ENCODE results near the gene CNTNAP5.

Gene CNTNAP5

GRCh38 chr2:124034265-124034664 lies 9.2 kb downstream of the CNTNAP5 start:
- no peaks in the 10 kb centered on the region for H3K9me3 ChIP-seq (ENCODE audit: control insufficient read depth, low read depth, low read length)
- H3K27ac ChIP-seq (ENCODE audit: low read length): no peak overlapping the region
- no peaks in the 10 kb centered on the region for H3K36me3 ChIP-seq (ENCODE audit: control insufficient read depth, low read depth, low read length)
- peaks cover 6% of the 10 kb centered on the region for H3K4me1 ChIP-seq (ENCODE audit: control insufficient read depth, low read depth, low read length)
- H3K9ac ChIP-seq (ENCODE audit: low read length): no peak overlapping the region
- H3K27me3 ChIP-seq (ENCODE audit: control insufficient read depth, insufficient read depth, low read length): no peaks in the 10 kb centered on the region
- H3K4me3 ChIP-seq (ENCODE audit: low read length): no peak overlapping the region

- no peak overlapping the region for H3K27ac ChIP-seq (ENCODE audit: low read length)
- no peak overlapping the region for H3K4me3 ChIP-seq (ENCODE audit: low read length)
- H3K27me3 ChIP-seq (ENCODE audit: control insufficient read depth, insufficient read depth, low read length): no peaks in the 10 kb centered on the region
- no peaks in the 10 kb centered on the region for H3K9me3 ChIP-seq (ENCODE audit: control insufficient read depth, low read depth, low read length)
- no peak overlapping the region for H3K9ac ChIP-seq (ENCODE audit: low read length)
- peaks cover 6% of the 10 kb centered on the region for H3K4me1 ChIP-seq (ENCODE audit: control insufficient read depth, low read depth, low read length)
- H3K36me3 ChIP-seq (ENCODE audit: control insufficient read depth, low read depth, low read length): no peaks in the 10 kb centered on the region
Measured at GRCh38 chr2:124035001-124035400, 9.9 kb downstream of the CNTNAP5 start.

- no peaks in the 10 kb centered on the region for H3K9me3 ChIP-seq (ENCODE audit: control insufficient read depth, low read depth, low read length)
- no peak overlapping the region for H3K4me3 ChIP-seq (ENCODE audit: low read length)
- H3K36me3 ChIP-seq (ENCODE audit: control insufficient read depth, low read depth, low read length): no peaks in the 10 kb centered on the region
- no peak overlapping the region for H3K9ac ChIP-seq (ENCODE audit: low read length)
- H3K27ac ChIP-seq (ENCODE audit: low read length): no peak overlapping the region
- H3K27me3 ChIP-seq (ENCODE audit: control insufficient read depth, insufficient read depth, low read length): no peaks in the 10 kb centered on the region
- peaks cover 6% of the 10 kb centered on the region for H3K4me1 ChIP-seq (ENCODE audit: control insufficient read depth, low read depth, low read length)
Measured at GRCh38 chr2:124039032-124039431, 13.9 kb downstream of the CNTNAP5 start.

- Histone ChIP-seq H3K36me3 (ENCODE audit: control insufficient read depth, low read depth, low read length) (no peaks in the 10 kb centered on the region), H3K9me3 (ENCODE audit: control insufficient read depth, low read depth, low read length) (no peaks in the 10 kb centered on the region), H3K4me3 (ENCODE audit: low read length) (no peak overlapping the region), H3K27me3 (ENCODE audit: control insufficient read depth, insufficient read depth, low read length) (no peaks in the 10 kb centered on the region), H3K4me1 (ENCODE audit: control insufficient read depth, low read depth, low read length) (peaks cover 6% of the 10 kb centered on the region), H3K27ac (ENCODE audit: low read length) (no peak overlapping the region), H3K9ac (ENCODE audit: low read length) (no peak overlapping the region)
Measured at GRCh38 chr2:124039762-124040291, 14.7 kb downstream of the CNTNAP5 start.

- Histone ChIP-seq H3K36me3 (ENCODE audit: control insufficient read depth, low read depth, low read length) (no peaks in the 10 kb centered on the region), H3K9me3 (ENCODE audit: control insufficient read depth, low read depth, low read length) (no peaks in the 10 kb centered on the region), H3K27ac (ENCODE audit: low read length) (no peak overlapping the region), H3K9ac (ENCODE audit: low read length) (no peak overlapping the region), H3K27me3 (ENCODE audit: control insufficient read depth, insufficient read depth, low read length) (no peaks in the 10 kb centered on the region), H3K4me3 (ENCODE audit: low read length) (no peak overlapping the region), H3K4me1 (ENCODE audit: control insufficient read depth, low read depth, low read length) (peaks cover 37% of the 10 kb centered on the region)
Measured at GRCh38 chr2:124045894-124046293, 20.8 kb downstream of the CNTNAP5 start.

GRCh38 chr2:124046332-124046731 lies 21.2 kb downstream of the CNTNAP5 start:
- Histone ChIP-seq H3K9ac (ENCODE audit: low read length) (no peak overlapping the region), H3K4me1 (ENCODE audit: control insufficient read depth, low read depth, low read length) (peaks cover 37% of the 10 kb centered on the region), H3K27me3 (ENCODE audit: control insufficient read depth, insufficient read depth, low read length) (no peaks in the 10 kb centered on the region), H3K36me3 (ENCODE audit: control insufficient read depth, low read depth, low read length) (no peaks in the 10 kb centered on the region), H3K4me3 (ENCODE audit: low read length) (no peak overlapping the region), H3K9me3 (ENCODE audit: control insufficient read depth, low read depth, low read length) (no peaks in the 10 kb centered on the region), H3K27ac (ENCODE audit: low read length) (no peak overlapping the region)

- H3K4me1 ChIP-seq (ENCODE audit: control insufficient read depth, low read depth, low read length): peaks cover 37% of the 10 kb centered on the region
Measured at GRCh38 chr2:124048102-124048501, 23.0 kb downstream of the CNTNAP5 start.

GRCh38 chr2:124048664-124049063 lies 23.6 kb downstream of the CNTNAP5 start:
- no peak overlapping the region for H3K9ac ChIP-seq (ENCODE audit: low read length)
- no peak overlapping the region for H3K27ac ChIP-seq (ENCODE audit: low read length)
- no peaks in the 10 kb centered on the region for H3K36me3 ChIP-seq (ENCODE audit: control insufficient read depth, low read depth, low read length)
- H3K27me3 ChIP-seq (ENCODE audit: control insufficient read depth, insufficient read depth, low read length): no peaks in the 10 kb centered on the region
- H3K4me1 ChIP-seq (ENCODE audit: control insufficient read depth, low read depth, low read length): peaks cover 37% of the 10 kb centered on the region
- H3K4me3 ChIP-seq (ENCODE audit: low read length): no peak overlapping the region
- H3K9me3 ChIP-seq (ENCODE audit: control insufficient read depth, low read depth, low read length): no peaks in the 10 kb centered on the region

More at GRCh38 chr2:124048102-124048501, 23.0 kb downstream of the CNTNAP5 start:
- Histone ChIP-seq H3K27me3 (ENCODE audit: control insufficient read depth, insufficient read depth, low read length) (no peaks in the 10 kb centered on the region), H3K4me3 (ENCODE audit: low read length) (no peak overlapping the region), H3K27ac (ENCODE audit: low read length) (no peak overlapping the region), H3K9ac (ENCODE audit: low read length) (no peak overlapping the region), H3K9me3 (ENCODE audit: control insufficient read depth, low read depth, low read length) (no peaks in the 10 kb centered on the region), H3K36me3 (ENCODE audit: control insufficient read depth, low read depth, low read length) (no peaks in the 10 kb centered on the region)

- Histone ChIP-seq H3K9ac (ENCODE audit: low read length) (no peak overlapping the region), H3K4me3 (ENCODE audit: low read length) (no peak overlapping the region), H3K4me1 (ENCODE audit: control insufficient read depth, low read depth, low read length) (peaks cover 37% of the 10 kb centered on the region), H3K27ac (ENCODE audit: low read length) (no peak overlapping the region), H3K36me3 (ENCODE audit: control insufficient read depth, low read depth, low read length) (no peaks in the 10 kb centered on the region), H3K27me3 (ENCODE audit: control insufficient read depth, insufficient read depth, low read length) (no peaks in the 10 kb centered on the region), H3K9me3 (ENCODE audit: control insufficient read depth, low read depth, low read length) (no peaks in the 10 kb centered on the region)
Measured at GRCh38 chr2:124049136-124049535, 24.0 kb downstream of the CNTNAP5 start.

GRCh38 chr2:124050833-124051497 lies 25.9 kb downstream of the CNTNAP5 start:
- Histone ChIP-seq H3K36me3 (ENCODE audit: control insufficient read depth, low read depth, low read length) (no peaks in the 10 kb centered on the region), H3K27ac (ENCODE audit: low read length) (no peak overlapping the region), H3K27me3 (ENCODE audit: control insufficient read depth, insufficient read depth, low read length) (no peaks in the 10 kb centered on the region), H3K4me1 (ENCODE audit: control insufficient read depth, low read depth, low read length) (peaks cover 34% of the 10 kb centered on the region), H3K9me3 (ENCODE audit: control insufficient read depth, low read depth, low read length) (no peaks in the 10 kb centered on the region), H3K4me3 (ENCODE audit: low read length) (no peak overlapping the region), H3K9ac (ENCODE audit: low read length) (no peak overlapping the region)

GRCh38 chr2:124053796-124054195 lies 28.7 kb downstream of the CNTNAP5 start:
- Histone ChIP-seq H3K27me3 (ENCODE audit: control insufficient read depth, insufficient read depth, low read length) (no peaks in the 10 kb centered on the region), H3K4me1 (ENCODE audit: control insufficient read depth, low read depth, low read length) (peaks cover 8% of the 10 kb centered on the region), H3K27ac (ENCODE audit: low read length) (no peak overlapping the region), H3K9me3 (ENCODE audit: control insufficient read depth, low read depth, low read length) (no peaks in the 10 kb centered on the region), H3K9ac (ENCODE audit: low read length) (no peak overlapping the region), H3K4me3 (ENCODE audit: low read length) (no peak overlapping the region), H3K36me3 (ENCODE audit: control insufficient read depth, low read depth, low read length) (no peaks in the 10 kb centered on the region)

- no peaks in the 10 kb centered on the region for H3K27me3 ChIP-seq (ENCODE audit: control insufficient read depth, insufficient read depth, low read length)
- H3K9me3 ChIP-seq (ENCODE audit: control insufficient read depth, low read depth, low read length): no peaks in the 10 kb centered on the region
- no peaks in the 10 kb centered on the region for H3K4me1 ChIP-seq (ENCODE audit: control insufficient read depth, low read depth, low read length)
- H3K36me3 ChIP-seq (ENCODE audit: control insufficient read depth, low read depth, low read length): no peaks in the 10 kb centered on the region
- no peak overlapping the region for H3K27ac ChIP-seq (ENCODE audit: low read length)
- no peak overlapping the region for H3K9ac ChIP-seq (ENCODE audit: low read length)
- no peak overlapping the region for H3K4me3 ChIP-seq (ENCODE audit: low read length)
Measured at GRCh38 chr2:124063596-124063995, 38.5 kb downstream of the CNTNAP5 start.
